ENCODE results near the gene DYSF. TPM values are rescaled to one million over a fixed set of nuclear protein-coding genes. Genes with fewer than 3 reads are reported as not detected.

DYSF gene
- total and polyA plus RNA-seq, 2 donors (not counting 1 experiment from before 2014, with no cell fraction given), result 0.17 to 0.43 TPM

DNA sequence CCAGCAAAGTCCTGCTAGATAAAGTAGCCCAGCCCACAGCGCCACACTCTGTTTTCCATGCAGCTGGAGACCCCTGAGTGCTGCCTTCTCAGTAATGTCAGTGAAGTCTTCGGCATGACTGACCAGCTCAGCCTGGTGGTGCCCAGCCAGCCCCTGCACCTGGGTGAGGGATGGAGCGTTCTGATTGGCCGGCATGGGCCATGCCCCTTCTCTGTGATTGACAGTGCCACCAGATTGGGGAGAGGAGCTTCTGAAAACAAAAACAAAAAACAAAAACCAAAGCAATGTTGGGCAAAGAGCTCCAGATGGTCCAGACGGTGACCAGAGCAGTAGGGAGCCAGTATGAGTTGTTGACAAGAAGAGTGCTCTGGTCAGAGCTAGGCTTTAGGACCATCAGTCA lies 122.6 kb downstream of the DYSF start:
- H3K36me3 ChIP-seq (replicated peaks in 1 of 2; ENCODE audit: control extremely low read depth in 1 of 2, control insufficient read depth in 1 of 2, extremely low read depth in 1 of 2, insufficient read depth in 2 of 2, low read length in 1 of 2), result no peaks in the 10 kb centered on the region
- DNase-seq (no peak), ATAC-seq (ENCODE audit: low read depth) (no peak)
- no peak overlapping the region for H3K27ac Mint-ChIP-seq
- H3K4me2 ChIP-seq (replicated peaks; ENCODE audit: low read depth, low read length, poor library complexity, severe bottlenecking), result no peak overlapping the region
- no peaks in the 10 kb centered on the region for H3K27me3 Mint-ChIP-seq
- H3K9ac ChIP-seq (ENCODE audit: low read length), result no peak overlapping the region
- 98% methylated on average over 5 of the region's 5 CpGs for WGBS (ENCODE audit: insufficient coverage)
- no peaks in the 10 kb centered on the region for H3K9me3 Mint-ChIP-seq (ENCODE audit: insufficient read depth)
- CTCF ChIA-PET, result no interaction called here
- intact Hi-C loops (cut with micrococcal nuclease), result no loop called here
- TF ChIP-seq, protein P1, sequence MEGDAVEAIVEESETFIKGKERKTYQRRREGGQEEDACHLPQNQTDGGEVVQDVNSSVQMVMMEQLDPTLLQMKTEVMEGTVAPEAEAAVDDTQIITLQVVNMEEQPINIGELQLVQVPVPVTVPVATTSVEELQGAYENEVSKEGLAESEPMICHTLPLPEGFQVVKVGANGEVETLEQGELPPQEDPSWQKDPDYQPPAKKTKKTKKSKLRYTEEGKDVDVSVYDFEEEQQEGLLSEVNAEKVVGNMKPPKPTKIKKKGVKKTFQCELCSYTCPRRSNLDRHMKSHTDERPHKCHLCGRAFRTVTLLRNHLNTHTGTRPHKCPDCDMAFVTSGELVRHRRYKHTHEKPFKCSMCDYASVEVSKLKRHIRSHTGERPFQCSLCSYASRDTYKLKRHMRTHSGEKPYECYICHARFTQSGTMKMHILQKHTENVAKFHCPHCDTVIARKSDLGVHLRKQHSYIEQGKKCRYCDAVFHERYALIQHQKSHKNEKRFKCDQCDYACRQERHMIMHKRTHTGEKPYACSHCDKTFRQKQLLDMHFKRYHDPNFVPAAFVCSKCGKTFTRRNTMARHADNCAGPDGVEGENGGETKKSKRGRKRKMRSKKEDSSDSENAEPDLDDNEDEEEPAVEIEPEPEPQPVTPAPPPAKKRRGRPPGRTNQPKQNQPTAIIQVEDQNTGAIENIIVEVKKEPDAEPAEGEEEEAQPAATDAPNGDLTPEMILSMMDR (IDR thresholded peaks at IDR 0.05), result no peak
- TF ChIP-seq EZH2 (IDR thresholded peaks at IDR 0.05; ENCODE audit: borderline replicate concordance, insufficient read depth, low read depth, low read length, poor library complexity, severe bottlenecking), result no peak
- H4K20me1 ChIP-seq (ENCODE audit: control insufficient read depth, insufficient read depth, low read length, poor library complexity, severe bottlenecking), result no peaks in the 10 kb centered on the region
- no peaks in the 10 kb centered on the region for H3K4me1 ChIP-seq (ENCODE audit: control insufficient read depth in 2 of 2, insufficient read depth in 2 of 2, low read length in 2 of 2)
- H2AFZ ChIP-seq (ENCODE audit: insufficient read depth, low read depth, low read length, poor library complexity, severe bottlenecking), result no peak overlapping the region
- H3K9me3 ChIP-seq (ENCODE audit: control extremely low read depth in 1 of 3, control insufficient read depth in 2 of 3, insufficient read depth in 1 of 3, low read length in 2 of 3), result peaks cover 0 to 18% (median 0%) of the 10 kb centered on the region in 3 donors
- no peaks in the 10 kb centered on the region for H3K4me1 Mint-ChIP-seq
- no peaks in the 10 kb centered on the region for H3K79me2 ChIP-seq (ENCODE audit: control insufficient read depth, insufficient read depth, low read length)
- POLR2A ChIA-PET, result no interaction called here
- no peak overlapping the region for H3K4me3 Mint-ChIP-seq
- H3K27ac ChIP-seq (ENCODE audit: low read length in 2 of 2), result no peak overlapping the region
- no peak overlapping the region for H3K4me3 ChIP-seq (ENCODE audit: control extremely low read depth in 1 of 5, extremely low read depth in 1 of 5, insufficient read depth in 1 of 5, low read depth in 2 of 5, low read length in 4 of 5)
- no peaks in the 10 kb centered on the region for H3K27me3 ChIP-seq (replicated peaks in 1 of 4; ENCODE audit: control extremely low read depth in 1 of 4, control insufficient read depth in 3 of 4, insufficient read depth in 4 of 4, low read length in 3 of 4)

DNA sequence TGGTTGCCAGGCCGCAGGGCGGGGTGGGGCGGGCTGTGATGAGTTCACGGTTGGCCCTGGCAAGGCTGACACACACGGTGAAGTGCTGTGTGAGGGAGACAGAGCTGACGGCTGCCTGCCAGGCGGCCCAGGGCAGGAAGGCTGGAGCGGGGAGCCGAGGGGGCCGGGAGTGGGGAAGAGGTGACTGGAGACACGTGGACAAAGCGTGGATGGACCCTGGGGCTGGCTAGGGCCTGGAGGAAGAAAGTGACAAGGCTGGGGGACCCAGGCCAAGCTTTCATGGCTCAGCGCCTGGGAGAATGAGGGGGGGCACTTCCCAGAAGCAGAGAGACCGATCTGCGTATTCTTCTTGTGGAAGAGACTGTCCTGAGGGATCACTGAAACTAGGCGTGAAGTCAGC lies 123.2 kb downstream of the DYSF start:
- CTCF ChIA-PET, result no interaction called here
- Histone ChIP-seq H3K27me3 (replicated peaks in 1 of 4; ENCODE audit: control extremely low read depth in 1 of 4, control insufficient read depth in 3 of 4, insufficient read depth in 4 of 4, low read length in 3 of 4) (no peaks in the 10 kb centered on the region), H3K4me3 (ENCODE audit: control extremely low read depth in 1 of 5, extremely low read depth in 1 of 5, insufficient read depth in 1 of 5, low read depth in 2 of 5, low read length in 4 of 5) (no peak overlapping the region), H4K20me1 (ENCODE audit: control insufficient read depth, insufficient read depth, low read length, poor library complexity, severe bottlenecking) (no peaks in the 10 kb centered on the region), H3K27ac (ENCODE audit: low read length in 2 of 2) (no peak overlapping the region), H3K36me3 (replicated peaks in 1 of 2; ENCODE audit: control extremely low read depth in 1 of 2, control insufficient read depth in 1 of 2, extremely low read depth in 1 of 2, insufficient read depth in 2 of 2, low read length in 1 of 2) (no peaks in the 10 kb centered on the region), H2AFZ (ENCODE audit: insufficient read depth, low read depth, low read length, poor library complexity, severe bottlenecking) (no peak overlapping the region), H3K79me2 (ENCODE audit: control insufficient read depth, insufficient read depth, low read length) (no peaks in the 10 kb centered on the region), H3K4me2 (replicated peaks; ENCODE audit: low read depth, low read length, poor library complexity, severe bottlenecking) (no peak overlapping the region), H3K9me3 (ENCODE audit: control extremely low read depth in 1 of 3, control insufficient read depth in 2 of 3, insufficient read depth in 1 of 3, low read length in 2 of 3) (peaks cover 0 to 12% (median 0%) of the 10 kb centered on the region in 3 donors), H3K4me1 (ENCODE audit: control insufficient read depth in 2 of 2, insufficient read depth in 2 of 2, low read length in 2 of 2) (no peaks in the 10 kb centered on the region), H3K9ac (ENCODE audit: low read length) (no peak overlapping the region)
- Mint-ChIP-seq H3K4me3 (no peak overlapping the region), H3K4me1 (no peaks in the 10 kb centered on the region), H3K27me3 (no peaks in the 10 kb centered on the region), H3K27ac (no peak overlapping the region), H3K9me3 (ENCODE audit: insufficient read depth) (no peaks in the 10 kb centered on the region)
- WGBS (ENCODE audit: insufficient coverage), result 89% methylated on average over 16 of the region's 16 CpGs
- POLR2A ChIA-PET, result no interaction called here
- DNase-seq (no peak), ATAC-seq (ENCODE audit: low read depth) (no peak)
- intact Hi-C loops (cut with micrococcal nuclease), result no loop called here
- TF ChIP-seq, protein P1 (IDR thresholded peaks at IDR 0.05), result no peak
- no peak for TF ChIP-seq EZH2 (IDR thresholded peaks at IDR 0.05; ENCODE audit: borderline replicate concordance, insufficient read depth, low read depth, low read length, poor library complexity, severe bottlenecking)

Data from B cell (primary cell).